NCI-H2196 treated with DMSO at 0.1 percent for 48 hours (cell line): ENCODE results near the gene ELP5.
A peak's percentile ranks its signal among the peaks of the same experiment; 100 is the strongest.

Source experiments
- DNase-seq: peaks from one replicate; lab custom pipeline; 2025; ENCODE audit not compliant: unreplicated experiment; lab: John Stamatoyannopoulos, UW

The ELP5 gene

DNA sequence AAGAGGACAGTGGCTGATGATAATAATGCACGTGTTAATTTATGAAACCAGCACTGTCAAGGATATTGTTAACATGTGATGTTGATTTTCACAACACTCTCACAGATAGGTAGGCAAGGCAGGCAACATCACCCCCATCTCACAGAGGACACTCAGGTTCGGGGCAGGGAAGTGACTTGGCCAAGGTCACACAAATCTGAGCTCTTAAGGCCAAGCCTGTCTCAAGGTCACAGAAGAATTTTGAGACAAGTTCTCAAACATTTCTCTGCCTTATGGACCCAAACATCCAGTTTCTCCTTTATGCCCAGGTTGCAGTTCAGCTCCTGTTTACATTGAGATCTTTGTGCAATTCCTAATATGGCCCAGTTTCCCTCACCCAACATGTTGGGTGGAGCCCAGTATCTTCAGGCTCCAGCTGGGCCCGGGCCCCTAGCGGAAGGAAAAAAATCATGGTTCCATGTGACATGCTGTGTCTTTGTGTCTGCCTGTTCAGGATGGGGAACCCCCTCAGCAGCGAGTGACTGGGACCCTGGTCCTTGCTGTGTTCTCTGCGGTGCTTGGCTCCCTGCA is 30.8 kb downstream of the ELP5 start:
- no peak for DNase-seq

DNA sequence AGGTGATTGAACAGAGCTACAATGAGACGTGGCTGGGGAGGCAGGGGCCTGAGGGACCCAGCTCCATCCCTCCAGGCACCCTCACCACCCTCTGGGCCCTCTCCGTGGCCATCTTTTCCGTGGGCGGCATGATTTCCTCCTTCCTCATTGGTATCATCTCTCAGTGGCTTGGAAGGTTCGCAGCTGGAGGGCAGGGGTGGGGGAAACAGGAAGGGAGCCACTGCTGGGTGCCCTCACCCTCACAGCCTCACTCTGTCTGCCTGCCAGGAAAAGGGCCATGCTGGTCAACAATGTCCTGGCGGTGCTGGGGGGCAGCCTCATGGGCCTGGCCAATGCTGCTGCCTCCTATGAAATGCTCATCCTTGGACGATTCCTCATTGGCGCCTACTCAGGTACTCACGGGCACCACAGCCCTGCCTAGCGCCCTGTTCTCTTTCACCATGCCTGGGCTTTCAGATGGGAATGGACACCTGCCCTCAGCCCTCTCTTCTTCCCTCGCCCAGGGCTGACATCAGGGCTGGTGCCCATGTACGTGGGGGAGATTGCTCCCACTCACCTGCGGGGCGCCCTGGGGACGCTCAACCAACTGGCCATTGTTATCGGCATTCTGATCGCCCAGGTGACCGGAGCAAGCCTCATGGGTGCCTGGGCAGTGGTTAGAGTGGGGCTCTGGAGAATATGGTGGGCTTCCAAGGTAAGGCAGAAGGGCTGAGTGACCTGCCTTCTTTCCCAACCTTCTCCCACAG is 31.6 kb downstream of the ELP5 start:
- DNase-seq: no peak

DNA sequence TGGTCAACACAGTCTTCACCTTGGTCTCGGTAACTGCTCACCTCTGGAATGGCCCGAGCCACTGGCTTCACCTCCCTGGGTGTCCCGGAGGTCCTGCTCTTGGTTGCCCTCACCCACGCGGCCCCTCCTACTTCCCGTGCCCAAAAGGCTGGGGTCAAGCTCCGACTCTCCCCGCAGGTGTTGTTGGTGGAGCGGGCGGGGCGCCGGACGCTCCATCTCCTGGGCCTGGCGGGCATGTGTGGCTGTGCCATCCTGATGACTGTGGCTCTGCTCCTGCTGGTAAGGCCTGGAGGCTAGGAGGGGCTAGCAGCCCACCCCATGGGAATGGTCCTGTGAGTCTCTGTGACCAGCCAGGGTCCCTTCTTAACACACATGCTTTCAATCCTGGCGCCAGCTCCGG is 32.9 kb downstream of the ELP5 start:
- no peak for DNase-seq

DNA sequence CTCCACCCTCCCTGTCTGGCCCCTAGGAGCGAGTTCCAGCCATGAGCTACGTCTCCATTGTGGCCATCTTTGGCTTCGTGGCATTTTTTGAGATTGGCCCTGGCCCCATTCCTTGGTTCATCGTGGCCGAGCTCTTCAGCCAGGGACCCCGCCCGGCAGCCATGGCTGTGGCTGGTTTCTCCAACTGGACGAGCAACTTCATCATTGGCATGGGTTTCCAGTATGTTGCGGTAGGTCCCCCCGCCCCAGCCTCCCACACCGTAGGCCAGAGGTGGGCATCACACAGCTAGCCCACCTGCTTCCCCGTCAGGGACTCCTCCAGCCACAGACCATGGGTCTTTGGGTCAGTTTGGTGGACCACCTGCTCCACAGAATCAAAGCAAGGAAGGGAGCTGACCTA is 33.7 kb downstream of the ELP5 start:
- DNase-seq: no peak

DNA sequence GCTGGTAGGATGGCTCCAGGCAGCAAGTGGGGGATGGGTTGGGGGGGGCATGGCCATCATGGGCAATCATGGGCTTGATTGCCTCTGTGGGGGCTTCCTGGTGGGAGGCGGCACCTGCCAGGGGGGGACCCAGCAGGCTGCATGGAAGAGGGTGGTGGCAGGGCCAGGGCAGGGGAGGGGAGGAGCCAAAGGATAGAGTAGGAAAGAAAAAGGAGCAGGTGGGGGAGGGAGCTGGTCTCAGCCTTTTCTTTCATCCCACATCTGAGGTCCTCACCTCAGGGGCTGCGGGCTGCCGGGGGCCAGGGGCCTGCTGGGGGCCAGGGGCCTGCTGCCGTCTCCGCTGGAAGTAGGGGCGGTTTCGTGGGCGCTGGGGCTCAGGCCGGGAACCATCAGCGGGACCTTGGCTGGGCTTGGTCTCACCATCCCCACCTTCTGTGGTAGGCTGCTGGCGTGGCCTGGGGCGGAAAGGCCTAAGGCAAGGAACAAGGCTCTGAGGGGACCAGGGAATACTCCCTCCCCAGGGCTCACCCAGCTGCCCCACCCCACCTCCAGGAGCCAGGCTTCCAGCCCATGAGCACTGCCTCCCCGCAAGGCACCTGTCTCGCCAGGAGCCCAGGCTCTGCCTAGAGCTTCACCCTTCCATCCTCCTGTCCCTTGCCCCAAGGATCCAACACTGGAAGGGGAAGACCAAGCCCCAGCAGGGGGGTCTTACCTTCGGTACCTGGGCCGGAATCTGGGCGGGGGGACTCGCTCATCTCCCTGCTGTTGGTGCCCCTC is 37.4 kb downstream of the ELP5 start:
- DNase-seq: no peak

DNA sequence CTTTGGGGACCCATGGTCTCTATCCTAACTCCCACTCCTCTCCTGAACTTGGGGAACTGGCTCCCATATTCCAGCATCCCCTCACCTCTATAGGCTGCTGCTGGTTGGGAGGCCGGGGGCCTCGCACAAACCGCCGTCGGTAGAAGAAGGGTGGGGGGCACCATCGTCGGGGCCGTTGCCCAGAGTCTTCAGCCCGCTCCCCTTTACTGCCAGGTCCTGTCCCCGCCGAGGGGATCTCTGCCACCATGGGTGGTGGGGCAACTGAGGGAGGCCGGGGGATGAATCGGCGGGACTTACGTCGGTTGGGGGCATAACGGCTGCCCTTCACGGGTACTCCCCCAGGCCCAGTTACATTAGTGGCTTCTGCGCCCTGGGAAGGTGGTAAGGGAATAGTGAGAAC is 38.2 kb downstream of the ELP5 start:
- no peak for DNase-seq

DNA sequence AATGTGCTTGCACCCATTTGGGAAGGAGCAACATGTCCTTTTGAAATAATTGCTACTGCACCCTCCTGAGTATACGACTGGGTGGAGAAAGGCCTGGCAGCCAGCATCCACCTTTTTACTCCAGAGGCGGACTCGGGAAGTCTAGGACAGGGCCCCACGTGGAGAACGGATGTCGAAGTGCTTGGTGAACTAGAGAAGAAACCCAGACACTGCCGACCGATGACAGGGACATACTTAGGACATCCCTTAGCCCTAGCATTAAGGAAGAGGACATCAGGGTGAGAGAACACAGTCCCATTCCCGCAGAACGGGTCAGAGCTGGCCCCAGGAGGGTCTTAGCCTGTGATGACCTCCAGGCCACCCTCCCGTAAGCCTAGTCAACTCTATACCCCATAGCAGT is 38.7 kb downstream of the ELP5 start:
- no peak for DNase-seq

DNA sequence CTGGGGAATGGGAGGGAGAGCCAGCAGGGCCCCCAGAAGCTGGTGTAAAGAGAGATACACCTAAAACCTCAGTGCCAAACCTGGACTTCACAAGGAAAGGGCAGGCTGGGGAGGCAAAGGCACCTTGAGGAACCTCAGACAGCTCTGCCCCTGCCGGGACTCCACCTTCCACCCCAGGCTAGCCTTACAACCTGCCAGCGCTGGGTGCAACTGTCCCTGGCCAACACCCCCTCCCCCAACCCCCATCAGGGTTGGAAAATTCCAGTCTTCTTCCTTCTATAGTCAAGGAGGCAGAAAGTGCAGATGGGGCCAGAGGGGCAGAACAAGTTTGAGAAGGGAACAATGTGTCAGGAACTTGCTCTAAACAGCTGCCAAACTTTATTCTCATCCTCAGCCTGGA is 40.2 kb downstream of the ELP5 start:
- no peak for DNase-seq

DNA sequence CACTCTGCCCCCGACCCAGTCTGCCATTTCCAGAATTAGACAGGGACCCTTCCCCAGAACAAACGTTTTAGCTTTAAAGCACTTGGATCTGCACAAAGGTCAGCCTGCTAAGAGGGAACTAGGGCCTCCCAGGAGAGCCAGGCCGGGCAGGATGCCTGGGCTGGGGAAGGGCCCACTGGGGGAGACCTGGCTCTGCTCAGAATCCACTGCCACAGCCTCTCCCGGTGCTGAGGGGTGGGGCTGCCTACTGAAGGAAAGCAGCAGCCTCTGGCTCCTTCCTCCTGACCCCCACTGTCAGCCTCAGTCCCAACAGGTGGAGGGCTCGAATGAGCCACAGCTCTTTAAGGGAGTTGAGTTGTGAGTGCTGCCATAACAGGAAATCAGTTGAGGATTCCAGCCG is 40.7 kb downstream of the ELP5 start:
- DNase-seq: no peak

DNA sequence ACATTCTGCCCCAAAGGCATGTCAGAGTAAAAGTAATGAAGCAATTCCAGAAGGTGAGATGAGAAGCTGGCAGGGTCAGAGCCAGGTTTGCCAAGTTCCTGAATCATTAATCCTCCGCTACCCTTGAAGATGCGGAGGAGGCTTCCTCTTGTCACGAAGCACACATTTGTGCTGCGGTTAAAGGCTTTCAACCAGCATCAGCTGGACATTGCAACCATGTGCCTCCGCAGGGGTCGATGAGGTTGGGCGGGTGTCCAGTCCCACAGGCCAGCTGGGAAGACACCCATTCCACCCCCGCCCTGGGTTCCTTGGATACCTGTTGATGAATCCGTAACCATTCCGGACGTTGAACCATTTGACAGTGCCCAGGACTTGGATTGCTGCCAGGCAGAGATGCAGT is 41.1 kb downstream of the ELP5 start:
- no peak for DNase-seq

DNA sequence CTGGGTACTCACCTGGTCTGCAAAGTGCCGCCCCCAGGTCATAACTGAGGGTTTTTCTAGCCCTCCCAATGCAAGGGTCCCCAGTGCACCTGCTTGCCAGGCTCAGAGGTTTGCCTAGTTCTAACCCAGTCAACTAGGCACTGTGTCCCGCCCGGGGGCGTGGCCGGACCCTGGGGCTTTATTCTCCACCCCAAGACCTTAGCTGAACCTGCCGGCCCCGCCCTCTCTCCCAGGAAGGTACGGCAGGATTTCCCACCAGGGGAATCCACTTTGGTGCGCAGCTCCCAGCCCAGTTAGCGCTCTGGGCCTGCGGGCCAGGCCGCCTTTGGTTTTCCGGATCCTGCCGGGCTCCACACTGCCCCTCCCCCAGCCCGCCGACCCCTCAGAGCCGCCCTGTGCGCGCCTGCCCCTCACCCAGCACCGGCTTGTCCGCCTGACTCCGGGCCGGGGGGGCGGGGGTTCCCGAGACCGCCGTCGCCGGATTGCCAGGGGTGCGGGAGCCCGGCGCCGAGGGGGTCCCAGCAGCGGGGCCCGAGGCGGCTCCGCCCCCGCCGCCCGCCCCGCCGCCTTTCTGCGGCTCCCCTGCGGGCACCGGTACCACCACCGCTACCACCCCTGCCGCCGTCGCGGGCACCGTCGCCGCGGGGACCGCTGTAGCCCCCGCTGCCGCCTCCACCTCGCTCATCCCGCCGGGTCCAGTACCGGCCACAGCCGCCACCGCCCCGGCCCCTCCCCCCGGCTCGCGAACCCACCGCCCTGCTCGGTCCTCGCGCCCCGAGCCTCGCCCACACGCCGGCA is 42.0 kb downstream of the ELP5 start:
- peak; percentile 22 for DNase-seq

DNA sequence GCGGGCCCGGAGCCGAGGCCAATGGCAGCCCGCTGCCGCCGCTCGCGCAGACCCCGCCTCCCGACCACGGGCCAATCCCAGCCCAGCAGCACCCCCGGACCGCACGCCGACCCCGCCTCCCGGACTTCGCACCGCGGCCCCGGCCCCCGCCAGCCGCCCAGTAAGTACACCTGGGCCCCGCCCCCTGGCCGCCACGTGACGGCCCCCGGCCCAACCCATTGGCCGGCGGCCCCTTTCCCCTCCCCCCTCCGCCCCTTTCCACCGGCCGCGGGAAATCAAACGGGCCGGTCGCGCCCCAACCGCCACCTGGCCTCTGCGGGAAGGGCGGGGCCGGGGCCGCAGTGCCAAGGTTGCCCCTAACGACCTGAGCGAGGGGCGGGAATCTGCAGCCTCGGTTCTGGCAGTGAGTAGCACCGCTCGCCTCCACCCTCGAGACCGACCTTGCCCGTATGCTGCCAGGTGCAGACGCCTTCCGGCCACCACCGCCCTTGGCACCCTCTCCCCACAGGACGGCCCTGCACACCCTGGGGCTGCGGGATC is 42.7 kb downstream of the ELP5 start, which contains the start of gene YBX2:
Gene YBX2, minus strand, starts transcription at position 26 of the 540 bp plus-strand sequence. CDS start 139 bp downstream, outside the sequence.
- DNase-seq: peak; percentile 93

DNA sequence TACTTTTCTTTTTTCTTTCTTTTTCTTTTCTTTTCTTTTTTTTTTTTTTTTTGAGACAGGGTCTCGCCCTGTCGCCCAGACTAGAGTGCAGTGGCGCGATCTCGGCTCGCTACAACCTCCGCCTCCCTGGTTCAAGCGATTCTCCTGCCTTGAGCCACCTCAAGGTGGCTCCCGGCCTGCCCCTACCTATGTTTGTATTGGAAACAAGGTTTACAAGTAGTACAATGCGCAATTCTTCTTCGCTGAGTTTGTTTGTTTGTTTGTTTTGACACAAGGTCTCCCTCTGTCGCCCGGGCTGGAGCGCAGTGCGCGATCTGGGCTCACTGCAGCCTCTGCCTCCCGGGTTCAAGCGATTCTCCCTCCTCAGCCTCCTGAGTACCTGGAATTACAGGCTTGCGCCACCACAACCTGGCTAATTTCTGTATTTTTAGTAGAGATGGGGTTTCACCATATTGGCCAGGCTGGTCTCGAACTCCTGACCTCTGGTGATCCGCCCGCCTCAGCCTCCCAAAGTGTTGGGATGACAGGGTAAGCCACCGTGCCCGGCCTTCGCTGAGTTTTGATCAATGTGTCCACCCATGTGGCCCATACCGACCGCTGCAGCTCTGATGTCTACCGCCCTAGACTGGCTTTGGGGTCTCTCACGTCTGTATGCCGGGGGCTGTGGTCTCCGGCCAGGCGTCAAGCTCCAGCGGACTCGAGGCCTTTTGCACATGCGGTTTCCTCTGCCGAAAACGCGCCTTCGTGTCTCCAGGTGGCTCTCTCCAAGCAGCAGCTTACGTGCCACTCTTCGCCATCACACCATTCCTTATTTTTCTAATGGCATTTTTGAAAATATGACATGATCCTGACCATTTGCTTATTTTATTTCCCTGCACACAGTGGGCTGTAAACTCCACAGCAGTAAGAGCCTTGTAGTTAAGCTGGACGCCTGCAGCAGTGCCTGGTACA is 43.5 kb downstream of the ELP5 start:
- no peak for DNase-seq

DNA sequence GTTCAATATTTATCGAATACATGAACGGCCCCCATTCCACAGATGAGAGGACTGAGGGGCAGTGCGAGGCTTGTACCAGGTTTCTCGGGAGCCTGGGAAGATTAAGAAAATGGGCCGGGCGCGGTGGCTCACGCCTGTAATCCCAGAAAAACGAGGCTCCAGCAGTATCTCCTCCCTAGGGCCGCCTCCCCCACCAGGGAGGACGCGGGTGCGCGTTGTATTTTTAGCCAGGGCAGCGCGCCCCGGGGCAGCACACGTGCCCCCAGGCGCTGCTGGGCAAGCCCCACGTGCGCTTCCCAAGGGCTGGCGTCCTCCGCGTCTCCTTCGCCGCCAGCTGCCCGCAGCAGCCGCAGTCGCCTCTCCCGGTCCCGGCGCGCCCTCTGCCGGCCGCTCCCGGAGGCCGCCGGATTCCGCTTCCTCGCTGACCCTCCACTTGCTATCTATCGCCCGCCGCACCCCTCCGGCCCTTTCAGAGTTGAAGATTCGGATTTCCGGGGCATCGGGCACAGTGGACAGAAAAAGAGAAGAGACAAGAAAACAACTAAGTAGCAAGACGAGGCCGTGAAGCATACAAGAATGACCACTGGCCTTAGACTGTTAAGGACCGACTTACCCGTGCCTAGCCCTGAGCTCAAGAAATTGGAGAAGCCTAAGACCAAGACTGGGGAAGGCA is 44.3 kb downstream of the ELP5 start:
- peak; percentile 40 for DNase-seq

DNA sequence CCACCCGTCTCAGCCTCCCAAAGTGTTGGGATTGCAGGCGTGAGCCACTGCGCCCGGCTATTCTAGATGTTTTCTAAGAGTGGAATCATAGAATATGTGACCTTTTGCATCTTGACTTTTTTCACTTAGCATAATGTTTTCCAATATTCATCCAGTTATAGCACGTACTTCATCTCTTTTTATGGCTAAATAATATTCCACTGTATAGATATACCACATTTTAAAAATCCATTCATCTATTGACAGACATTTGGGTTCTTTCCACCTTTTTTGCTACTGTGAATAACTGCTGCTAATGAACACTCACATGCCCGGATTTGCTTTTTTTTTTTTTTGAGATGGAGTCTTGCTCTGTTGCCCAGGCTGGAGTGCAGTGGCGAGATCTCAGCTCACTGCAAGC is 52.2 kb downstream of the ELP5 start:
- no peak for DNase-seq

DNA sequence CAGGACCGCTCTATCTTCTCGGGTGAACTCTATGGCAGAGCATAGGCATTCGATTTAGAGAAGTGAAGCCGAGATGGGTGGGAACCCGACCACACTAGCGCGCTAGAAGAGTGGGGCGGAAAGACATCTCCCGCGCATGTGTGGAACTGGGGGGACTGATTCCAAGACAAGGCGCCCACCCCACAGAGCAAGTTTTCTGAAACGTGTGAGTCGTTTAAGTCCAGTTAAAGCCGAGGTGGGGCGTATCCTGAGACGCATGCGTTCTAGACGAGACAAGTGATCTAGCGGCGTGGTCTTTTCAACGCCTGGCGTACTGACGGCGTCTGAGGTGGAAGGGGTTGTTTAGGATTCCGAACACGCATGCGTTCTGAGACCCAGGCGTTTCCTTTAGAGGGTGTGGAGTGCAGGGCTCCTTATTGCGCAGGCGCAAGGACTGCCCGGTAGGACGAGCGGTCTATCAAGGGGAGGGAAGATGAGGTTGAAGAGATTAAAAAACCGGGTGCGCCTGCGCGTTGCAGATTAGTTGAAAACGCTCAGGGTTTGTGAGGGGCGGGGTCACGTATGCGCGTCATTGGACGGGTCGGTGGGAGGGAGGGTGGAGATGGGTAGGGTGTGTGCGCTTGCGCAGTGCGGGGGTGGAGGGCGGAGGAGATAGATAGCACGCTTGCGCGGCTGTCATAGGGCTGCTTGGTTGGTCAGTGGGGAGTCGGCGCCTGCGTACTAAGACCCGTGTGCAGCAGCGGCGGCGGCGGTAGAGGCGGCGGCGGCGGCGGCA is 55.1 kb downstream of the ELP5 start, which contains the start of gene EIF5A:
Gene EIF5A, plus strand, starts transcription at position 718 of the 775 bp plus-strand sequence. CDS start 2,008 bp downstream, outside the sequence.
- DNase-seq: peak; percentile 97

DNA sequence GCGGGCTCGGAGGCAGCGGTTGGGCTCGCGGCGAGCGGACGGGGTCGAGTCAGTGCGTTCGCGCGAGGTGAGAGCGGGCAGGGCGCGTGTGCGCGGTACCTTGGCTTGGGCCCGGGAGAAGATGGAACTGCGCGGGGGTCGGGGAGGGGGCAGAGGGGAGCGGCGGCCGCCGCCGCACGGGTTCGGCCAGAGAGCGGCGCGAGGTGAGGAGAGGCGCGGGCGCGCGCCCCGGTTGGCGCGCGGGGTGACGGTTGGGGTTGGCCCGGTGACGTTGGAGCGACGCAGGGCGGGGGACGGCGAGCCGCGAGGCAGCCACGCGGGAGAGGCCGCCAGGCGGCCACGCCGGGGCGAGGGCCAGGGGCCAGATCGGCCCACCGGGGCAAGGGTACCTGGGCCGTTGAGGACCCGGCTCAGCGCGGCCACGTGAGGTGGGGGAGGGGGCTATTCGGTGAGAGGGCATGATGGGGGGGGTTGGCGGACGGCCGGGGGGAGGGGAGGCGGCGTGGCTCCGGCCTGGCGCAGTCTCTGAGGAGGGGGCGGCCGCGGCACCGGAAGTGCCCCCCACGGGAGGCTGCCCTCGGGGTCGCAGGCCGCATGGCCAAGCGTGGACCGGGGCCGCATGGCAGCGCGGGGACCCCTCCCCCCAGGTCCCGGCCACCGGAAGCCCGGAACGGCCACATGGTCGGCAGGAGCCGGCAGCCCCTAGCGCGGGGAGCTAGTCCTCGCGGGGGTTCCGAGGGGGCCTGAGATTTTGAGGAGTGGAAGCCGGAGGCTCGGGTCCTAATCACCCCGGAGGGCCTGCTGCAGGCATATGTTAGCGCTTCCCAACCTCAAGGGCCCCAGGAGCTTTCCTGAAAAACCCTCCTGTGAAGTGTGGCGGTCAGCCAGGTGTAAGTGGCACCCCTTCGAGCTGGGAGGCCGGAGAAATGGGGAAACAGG is 55.9 kb downstream of the ELP5 start:
- DNase-seq: no peak
